Ishikawa (cell line): ENCODE measurements around the gene CADM1.

Experiments
- CREB1 ChIP-seq: IDR thresholded peaks from 2 replicates; pipeline ENCODE4 v1.6.1; 2012; ENCODE audit warnings: low read depth
- EGR1 ChIP-seq: IDR thresholded peaks from 2 replicates; pipeline ENCODE4 v1.6.1; 2012
- EP300 ChIP-seq: IDR thresholded peaks from 2 replicates; pipeline ENCODE4 v1.6.1; 2012; ENCODE audit warnings: borderline replicate concordance
- FOXM1 ChIP-seq: IDR thresholded peaks from 2 replicates; pipeline ENCODE4 v1.6.1; 2012; ENCODE audit warnings: low read depth, borderline replicate concordance
- MAX ChIP-seq: IDR thresholded peaks from 2 replicates; pipeline ENCODE4 v1.6.1; 2012
- NFIC ChIP-seq: IDR thresholded peaks from 2 replicates; pipeline ENCODE4 v1.6.1; 2012
- REST ChIP-seq: IDR thresholded peaks from 2 replicates; pipeline ENCODE4 v1.6.1; 2012; ENCODE audit warnings: low read depth, mild to moderate bottlenecking
- TAF1 ChIP-seq: IDR thresholded peaks from 2 replicates; pipeline ENCODE4 v1.6.1; 2012; ENCODE audit warnings: low read depth, mild to moderate bottlenecking
- TCF12 ChIP-seq: IDR thresholded peaks from 2 replicates; pipeline ENCODE4 v1.6.1; 2012; ENCODE audit warnings: low read depth
- TEAD4 ChIP-seq: IDR thresholded peaks from 2 replicates; pipeline ENCODE4 v1.6.1; 2012
- USF1 ChIP-seq: IDR thresholded peaks from 2 replicates; pipeline ENCODE4 v1.6.1; 2012
- YY1 ChIP-seq: IDR thresholded peaks from 2 replicates; pipeline ENCODE4 v1.6.1; 2012; ENCODE audit warnings: low read depth

- TF ChIP-seq USF1 (no peak), MAX (no peak), FOXM1 (no peak), EP300 (no peak), YY1 (no peak), EGR1 (no peak), TAF1 (no peak), CREB1 (no peak), TCF12 (no peak), REST (no peak), NFIC (no peak), TEAD4 (no peak)
Observed at GRCh38 chr11:115157247-115157646, 347.0 kb downstream of the CADM1 start.
